GM19238 (cell line): ENCODE data around the gene MED20.
A peak's percentile ranks its signal among the peaks of the same experiment; 100 is the strongest.
"Not testable (repeated sequence)": the region's sequence is repeated elsewhere in the genome, so short reads cannot be mapped to it uniquely, and the experiment has no call there.

ENCODE experiments used
- DNase-seq: peaks from one replicate; pipeline ENCODE4 v3.0.0; 2011; ENCODE audit warnings: low spot score; ENCODE audit not compliant: insufficient read length

Gene MED20

GRCh38 chr6:41920921-41921711 is at the start of gene MED20, which contains the start of gene BYSL:
Gene MED20 (minus strand): TSS chr6:41921139. CDS start chr6:41921018, 121 bp downstream.
Gene BYSL (plus strand): TSS chr6:41921499. CDS start chr6:41921563, 64 bp downstream.
- peak; percentile 89 for DNase-seq

GRCh38 chr6:41970436-41970846 is 49.5 kb upstream of the MED20 start:
- DNase-seq: no peak

GRCh38 chr6:41967312-41968287 is 46.7 kb upstream of the MED20 start:
- no peak for DNase-seq

- DNase-seq: no peak
These were observed 46.0 kb upstream of the MED20 start for GRCh38 chr6:41966961-41967311.

- DNase-seq: no peak
These were observed 45.4 kb upstream of the MED20 start for GRCh38 chr6:41966214-41966920.

GRCh38 chr6:41965429-41966213 is 44.7 kb upstream of the MED20 start:
- DNase-seq: no peak

GRCh38 chr6:41964201-41964887 is 43.4 kb upstream of the MED20 start:
- DNase-seq: no peak

- no peak for DNase-seq
These were observed 42.4 kb upstream of the MED20 start for GRCh38 chr6:41963371-41963770.

- DNase-seq: no peak
These were observed 39.1 kb upstream of the MED20 start for GRCh38 chr6:41960028-41960427.

- DNase-seq: no peak
These were observed 37.3 kb upstream of the MED20 start for GRCh38 chr6:41958022-41958856.

- no peak for DNase-seq
These were observed 36.2 kb upstream of the MED20 start for GRCh38 chr6:41957117-41957516.

GRCh38 chr6:41955412-41955811 is 34.5 kb upstream of the MED20 start:
- no peak for DNase-seq

- DNase-seq: no peak
These were observed 33.7 kb upstream of the MED20 start for GRCh38 chr6:41954668-41955067.

- no peak for DNase-seq
These were observed 26.8 kb upstream of the MED20 start for GRCh38 chr6:41947581-41948220.

- DNase-seq: no peak
These were observed 22.5 kb upstream of the MED20 start for GRCh38 chr6:41943456-41943855.

- not testable (repeated sequence) for DNase-seq
These were observed 21.9 kb upstream of the MED20 start for GRCh38 chr6:41942882-41943281.

- no peak for DNase-seq
These were observed 21.3 kb upstream of the MED20 start for GRCh38 chr6:41942067-41942851.
